Liver (tissue), 3 donors: ENCODE results near the gene LRRC25.
"Not testable (repeated sequence)": the region's sequence is repeated elsewhere in the genome, so short reads cannot be mapped to it uniquely, and the experiment has no call there.

Experiments
- FOXA1 ChIP-seq: IDR thresholded peaks from 2 replicates; pipeline ENCODE4 v1.6.1; 2016; ENCODE audit warnings: antibody characterized with exemption
- RAD21 ChIP-seq, 2 donors: IDR thresholded peaks; 2 replicates each; pipeline ENCODE4 v1.6.1; 2016; ENCODE audit warnings: antibody characterized with exemption in 2 of 2, mild to moderate bottlenecking in 2 of 2
- RXRA ChIP-seq, 2 donors: IDR thresholded peaks; 2 replicates each; pipeline ENCODE4 v1.6.1; 2017 to 2018; ENCODE audit warnings: antibody characterized with exemption in 2 of 2, mild to moderate bottlenecking in 1 of 2
- SP1 ChIP-seq: IDR thresholded peaks from 2 replicates; pipeline ENCODE4 v1.6.1; 2018; ENCODE audit warnings: antibody characterized with exemption, mild to moderate bottlenecking
- YY1 ChIP-seq: IDR thresholded peaks from 2 replicates; pipeline ENCODE4 v1.6.1; 2016; ENCODE audit warnings: antibody characterized with exemption, mild to moderate bottlenecking
- TF ChIP-seq, protein P1 (sequence below): IDR thresholded peaks from 2 replicates; pipeline ENCODE4 v1.6.1; 2016; ENCODE audit warnings: antibody characterized with exemption
- TF ChIP-seq, protein P2 (sequence below): fragments of 150-350 bp; IDR thresholded peaks from 2 replicates; pipeline ENCODE4 v1.5.1; 2017; ENCODE audit warnings: improper control_type of control experiment, low read depth, low read length; ENCODE audit not compliant: missing input control
- donor health status: healthy.
- donor health status: healthy.

DNA sequence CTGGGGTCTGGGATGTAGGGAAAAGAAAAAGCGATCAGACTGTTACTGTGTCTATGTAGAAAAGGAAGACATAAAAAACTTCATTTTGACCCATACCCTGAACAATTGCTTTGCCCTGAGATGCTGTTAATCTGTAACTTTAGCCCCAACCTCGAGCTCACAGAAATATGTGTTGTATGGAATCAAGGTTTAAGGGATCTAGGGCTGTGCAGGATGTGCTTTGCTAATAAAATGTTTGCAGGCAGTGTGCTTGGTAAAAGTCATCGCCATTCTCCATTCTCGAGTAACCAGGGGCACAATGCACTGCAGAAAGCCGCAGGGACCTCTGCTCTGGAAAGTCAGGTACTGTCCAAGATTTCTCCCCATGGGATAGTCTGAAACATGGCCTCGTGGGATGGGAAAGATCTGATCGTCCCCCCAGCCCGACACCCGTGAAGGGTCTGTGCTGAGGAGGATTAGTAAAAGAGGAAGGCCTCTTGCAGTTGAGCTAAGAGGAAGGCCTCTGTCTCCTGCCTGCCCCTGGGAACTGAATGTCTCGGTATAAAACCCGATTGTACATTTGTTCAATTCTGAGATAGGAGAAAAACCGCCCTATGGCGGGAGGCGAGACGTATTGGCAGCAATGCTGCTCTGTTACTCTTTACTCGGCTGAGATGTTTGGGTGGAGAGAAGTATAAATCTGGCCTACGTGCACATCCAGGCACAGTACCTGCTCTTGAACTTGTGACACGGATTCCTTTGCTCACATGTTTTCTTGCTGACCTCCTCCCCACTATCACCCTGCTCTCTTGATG is 5.2 kb upstream of the LRRC25 start:
- not testable (repeated sequence) for TF ChIP-seq FOXA1; RXRA (IDR thresholded peaks at IDR 0.05); YY1; SP1; RAD21 (IDR thresholded peaks at IDR 0.05)
- TF ChIP-seq, protein P1, sequence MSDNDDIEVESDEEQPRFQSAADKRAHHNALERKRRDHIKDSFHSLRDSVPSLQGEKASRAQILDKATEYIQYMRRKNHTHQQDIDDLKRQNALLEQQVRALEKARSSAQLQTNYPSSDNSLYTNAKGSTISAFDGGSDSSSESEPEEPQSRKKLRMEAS = not testable (repeated sequence)
- TF ChIP-seq, protein P2, sequence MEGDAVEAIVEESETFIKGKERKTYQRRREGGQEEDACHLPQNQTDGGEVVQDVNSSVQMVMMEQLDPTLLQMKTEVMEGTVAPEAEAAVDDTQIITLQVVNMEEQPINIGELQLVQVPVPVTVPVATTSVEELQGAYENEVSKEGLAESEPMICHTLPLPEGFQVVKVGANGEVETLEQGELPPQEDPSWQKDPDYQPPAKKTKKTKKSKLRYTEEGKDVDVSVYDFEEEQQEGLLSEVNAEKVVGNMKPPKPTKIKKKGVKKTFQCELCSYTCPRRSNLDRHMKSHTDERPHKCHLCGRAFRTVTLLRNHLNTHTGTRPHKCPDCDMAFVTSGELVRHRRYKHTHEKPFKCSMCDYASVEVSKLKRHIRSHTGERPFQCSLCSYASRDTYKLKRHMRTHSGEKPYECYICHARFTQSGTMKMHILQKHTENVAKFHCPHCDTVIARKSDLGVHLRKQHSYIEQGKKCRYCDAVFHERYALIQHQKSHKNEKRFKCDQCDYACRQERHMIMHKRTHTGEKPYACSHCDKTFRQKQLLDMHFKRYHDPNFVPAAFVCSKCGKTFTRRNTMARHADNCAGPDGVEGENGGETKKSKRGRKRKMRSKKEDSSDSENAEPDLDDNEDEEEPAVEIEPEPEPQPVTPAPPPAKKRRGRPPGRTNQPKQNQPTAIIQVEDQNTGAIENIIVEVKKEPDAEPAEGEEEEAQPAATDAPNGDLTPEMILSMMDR = not testable (repeated sequence)
